ENCODE results near the gene POLK.

- no peak for TF ChIP-seq ZNF12 (CRISPR knock-in tag; IDR thresholded peaks at IDR 0.05)
- TF ChIP-seq ZNF629 (CRISPR knock-in tag; conservative IDR thresholded peaks at IDR 0.05), result no peak
- no peak for TF ChIP-seq ZNF121 (CRISPR knock-in tag; IDR thresholded peaks at IDR 0.05)
- TF ChIP-seq ZZZ3 (CRISPR knock-in tag; IDR thresholded peaks at IDR 0.05; ENCODE audit: borderline replicate concordance), result no peak
- no peak for TF ChIP-seq SMC3 (IDR thresholded peaks at IDR 0.05; ENCODE audit: low read length)
- no peak for TF ChIP-seq RBAK (CRISPR knock-in tag; IDR thresholded peaks at IDR 0.05)
- no peak for TF ChIP-seq ARID2 (CRISPR knock-in tag; IDR thresholded peaks at IDR 0.05; ENCODE audit: borderline replicate concordance)
- no peak for TF ChIP-seq RXRA (CRISPR knock-in tag; IDR thresholded peaks at IDR 0.05)
- TF ChIP-seq ELF1 (CRISPR knock-in tag; IDR thresholded peaks at IDR 0.05), result no peak
- no peak for TF ChIP-seq ATF7 (IDR thresholded peaks at IDR 0.05)
- TF ChIP-seq ATF7 (CRISPR knock-in tag; IDR thresholded peaks at IDR 0.05), result no peak
- no peak for TF ChIP-seq RERE (CRISPR knock-in tag; IDR thresholded peaks at IDR 0.05; ENCODE audit: low read depth)
- no peak for TF ChIP-seq CTCF (CRISPR knock-in tag; IDR thresholded peaks at IDR 0.05)
These were observed 41.7 kb downstream of the POLK start for GRCh38 chr5:75553358-75553757.
